WTC11 (cell line): ENCODE results near the gene LRRC8D. TPM values are rescaled to one million over a fixed set of nuclear protein-coding genes. Genes with fewer than 3 reads are reported as not detected.

ENCODE experiments used
- ATAC-seq: fragments of 200-7000 bp; cut with Tn5 transposase; 2 replicates; pipeline ENCODE4 v1.10.0; 2021; ENCODE audit warnings: mild to moderate bottlenecking, moderate library complexity
- CTCF ChIA-PET: fragments of 300-600 bp; sonication (Branson Sonifier 250); formaldehyde crosslinking; loops from one replicate; lab custom pipeline; 2021; ENCODE audit warnings: antibody characterized with exemption; lab: Charles Lee
- POLR2A ChIA-PET: fragments of 350-600 bp; sonication (Branson Sonifier 250); formaldehyde crosslinking; loops from one replicate; lab custom pipeline; 2021; ENCODE audit warnings: antibody characterized with exemption; lab: Charles Lee
- DNase-seq: peaks from one replicate; pipeline ENCODE4 v3.0.0; 2021; ENCODE audit warnings: low spot score
- H3K27ac Mint-ChIP-seq: 2 replicates; pipeline ENCODE4 v1.8.0; 2021; ENCODE audit warnings: mixed read lengths
- H3K27me3 Mint-ChIP-seq: 2 replicates; pipeline ENCODE4 v1.8.0; 2021; ENCODE audit warnings: low read depth, mild to moderate bottlenecking, moderate library complexity, mixed read lengths
- H3K36me3 Mint-ChIP-seq: 2 replicates; pipeline ENCODE4 v1.8.0; 2021; ENCODE audit warnings: mixed read lengths
- H3K4me1 Mint-ChIP-seq: 2 replicates; pipeline ENCODE4 v1.8.0; 2022; ENCODE audit warnings: mixed read lengths
- H3K4me3 Mint-ChIP-seq: 2 replicates; pipeline ENCODE4 v1.8.0; 2021; ENCODE audit warnings: mild to moderate bottlenecking, moderate library complexity, mixed read lengths
- H3K9me3 Mint-ChIP-seq: 2 replicates; pipeline ENCODE4 v1.8.0; 2021; ENCODE audit warnings: mixed read lengths
- ATF1 ChIP-seq: sonication (generic); formaldehyde crosslinking; IDR thresholded peaks from 2 replicates; pipeline ENCODE4 v1.8.1; 2023; ENCODE audit warnings: mild to moderate bottlenecking, moderate library complexity, missing genetic modification reagents
- CREB1 ChIP-seq: sonication (generic); formaldehyde crosslinking; IDR thresholded peaks from 2 replicates; pipeline ENCODE4 v1.8.0; 2023; ENCODE audit warnings: mild to moderate bottlenecking, missing genetic modification reagents
- E2F4 ChIP-seq: sonication (generic); formaldehyde crosslinking; IDR thresholded peaks from 2 replicates; pipeline ENCODE4 v1.8.1; 2022; ENCODE audit warnings: low read depth, mild to moderate bottlenecking, moderate library complexity, missing genetic modification reagents, borderline replicate concordance
- ELF4 ChIP-seq: sonication (generic); formaldehyde crosslinking; IDR thresholded peaks from 2 replicates; pipeline ENCODE4 v1.8.1; 2022; ENCODE audit warnings: low read depth, mild to moderate bottlenecking, moderate library complexity, missing genetic modification reagents
- ETV6 ChIP-seq: sonication (generic); formaldehyde crosslinking; IDR thresholded peaks from 2 replicates; pipeline ENCODE4 v1.8.1; 2022; ENCODE audit warnings: mild to moderate bottlenecking, missing genetic modification reagents
- GABPB1 ChIP-seq: sonication (generic); formaldehyde crosslinking; IDR thresholded peaks from 2 replicates; pipeline ENCODE4 v1.8.1; 2023; ENCODE audit warnings: mild to moderate bottlenecking, missing genetic modification reagents
- IRF2 ChIP-seq: sonication (generic); formaldehyde crosslinking; IDR thresholded peaks from 2 replicates; pipeline ENCODE4 v1.8.0; 2022; ENCODE audit warnings: low read depth, missing genetic modification reagents, borderline replicate concordance
- JUN ChIP-seq: sonication (generic); formaldehyde crosslinking; IDR thresholded peaks from 2 replicates; pipeline ENCODE4 v1.8.0; 2023; ENCODE audit warnings: mild to moderate bottlenecking, missing genetic modification reagents
- KAT7 ChIP-seq: sonication (generic); formaldehyde crosslinking; IDR thresholded peaks from 2 replicates; pipeline ENCODE4 v1.8.1; 2023; ENCODE audit warnings: missing genetic modification reagents, mild to moderate bottlenecking, borderline replicate concordance
- PRRX2 ChIP-seq: fragments of 250-450 bp; sonication (Bioruptor Pico); IDR thresholded peaks from 2 replicates; pipeline ENCODE4 v1.8.0; 2021; ENCODE audit warnings: mild to moderate bottlenecking
- USF2 ChIP-seq: sonication (generic); formaldehyde crosslinking; IDR thresholded peaks from 2 replicates; pipeline ENCODE4 v1.8.1; 2023; ENCODE audit warnings: mild to moderate bottlenecking, missing genetic modification reagents, moderate library complexity
- ZNF121 ChIP-seq: sonication (generic); formaldehyde crosslinking; IDR thresholded peaks from 2 replicates; pipeline ENCODE4 v1.8.0; 2023; ENCODE audit warnings: missing genetic modification reagents
- ZNF138 ChIP-seq: sonication (generic); formaldehyde crosslinking; conservative IDR thresholded peaks from 2 replicates; pipeline ENCODE4 v1.8.1; 2022; ENCODE audit warnings: mild to moderate bottlenecking, moderate library complexity, missing genetic modification reagents
- ZNF396 ChIP-seq: fragments of 250-450 bp; sonication (Bioruptor Pico); IDR thresholded peaks from 2 replicates; pipeline ENCODE4 v1.8.0; 2021; ENCODE audit warnings: mild to moderate bottlenecking, moderate library complexity, borderline replicate concordance
- total RNA-seq: library from RNA; stranded (reverse); gene quantifications from 3 replicates; pipeline ENCODE4 v1.2.3, GENCODE V29; 2021
- TF ChIP-seq, protein P1 (sequence below): sonication (generic); formaldehyde crosslinking; IDR thresholded peaks from 2 replicates; pipeline ENCODE4 v1.8.1; 2022; ENCODE audit warnings: missing genetic modification reagents, borderline replicate concordance
- TF ChIP-seq, protein P2 (sequence below): sonication (generic); formaldehyde crosslinking; IDR thresholded peaks from 2 replicates; pipeline ENCODE4 v1.8.0; 2022; ENCODE audit warnings: mild to moderate bottlenecking, missing genetic modification reagents
- TF ChIP-seq, protein P3 (sequence below): fragments of 250-450 bp; sonication (Bioruptor Pico); IDR thresholded peaks from 2 replicates; pipeline ENCODE4 v2.1.2; 2022; ENCODE audit warnings: mild to moderate bottlenecking, moderate library complexity
- TF ChIP-seq, protein P4 (sequence below): fragments of 250-450 bp; sonication (Bioruptor Pico); IDR thresholded peaks from 2 replicates; pipeline ENCODE4 v1.9.0; 2021; ENCODE audit warnings: mild to moderate bottlenecking, borderline replicate concordance

Gene LRRC8D
- total RNA-seq, 1 experiment from 2014 or later: 42.6 TPM

DNA sequence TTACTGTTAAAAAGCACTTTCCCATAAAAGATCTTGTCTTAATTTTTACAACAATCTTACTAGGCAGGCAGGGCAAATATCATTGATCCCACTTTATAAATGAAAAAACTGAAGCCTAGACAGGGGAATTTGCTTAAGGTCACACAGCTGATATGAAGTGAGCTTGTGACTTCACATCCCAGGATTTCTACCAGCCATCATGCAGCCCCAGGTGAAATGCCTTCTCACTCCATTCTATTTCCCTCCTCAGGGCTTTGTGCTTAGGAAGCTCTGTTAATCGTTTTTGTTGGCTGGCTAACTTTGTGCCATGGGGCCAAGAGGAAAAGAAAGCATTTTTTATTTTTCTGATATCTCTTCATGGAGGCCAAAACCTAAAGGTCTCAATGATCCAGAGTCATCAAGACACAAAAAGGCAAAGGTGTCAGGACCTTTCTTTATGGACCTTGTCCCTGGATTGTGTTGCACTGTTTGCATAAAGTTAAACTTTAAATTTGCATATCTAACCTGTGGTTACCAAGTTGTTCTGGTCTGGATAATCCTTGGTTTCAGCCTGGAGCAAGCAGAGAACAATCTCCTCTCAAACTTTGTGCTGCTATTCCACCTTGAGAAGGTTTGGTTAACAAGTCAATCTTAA is 129.3 kb downstream of the LRRC8D start (continued):
- TF ChIP-seq, protein P1, sequence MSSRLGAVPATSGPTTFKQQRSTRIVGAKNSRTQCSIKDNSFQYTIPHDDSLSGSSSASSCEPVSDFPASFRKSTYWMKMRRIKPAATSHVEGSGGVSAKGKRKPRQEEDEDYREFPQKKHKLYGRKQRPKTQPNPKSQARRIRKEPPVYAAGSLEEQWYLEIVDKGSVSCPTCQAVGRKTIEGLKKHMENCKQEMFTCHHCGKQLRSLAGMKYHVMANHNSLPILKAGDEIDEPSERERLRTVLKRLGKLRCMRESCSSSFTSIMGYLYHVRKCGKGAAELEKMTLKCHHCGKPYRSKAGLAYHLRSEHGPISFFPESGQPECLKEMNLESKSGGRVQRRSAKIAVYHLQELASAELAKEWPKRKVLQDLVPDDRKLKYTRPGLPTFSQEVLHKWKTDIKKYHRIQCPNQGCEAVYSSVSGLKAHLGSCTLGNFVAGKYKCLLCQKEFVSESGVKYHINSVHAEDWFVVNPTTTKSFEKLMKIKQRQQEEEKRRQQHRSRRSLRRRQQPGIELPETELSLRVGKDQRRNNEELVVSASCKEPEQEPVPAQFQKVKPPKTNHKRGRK: no peak
- TF ChIP-seq CREB1 (CRISPR knock-in tag): no peak
- TF ChIP-seq, protein P2, sequence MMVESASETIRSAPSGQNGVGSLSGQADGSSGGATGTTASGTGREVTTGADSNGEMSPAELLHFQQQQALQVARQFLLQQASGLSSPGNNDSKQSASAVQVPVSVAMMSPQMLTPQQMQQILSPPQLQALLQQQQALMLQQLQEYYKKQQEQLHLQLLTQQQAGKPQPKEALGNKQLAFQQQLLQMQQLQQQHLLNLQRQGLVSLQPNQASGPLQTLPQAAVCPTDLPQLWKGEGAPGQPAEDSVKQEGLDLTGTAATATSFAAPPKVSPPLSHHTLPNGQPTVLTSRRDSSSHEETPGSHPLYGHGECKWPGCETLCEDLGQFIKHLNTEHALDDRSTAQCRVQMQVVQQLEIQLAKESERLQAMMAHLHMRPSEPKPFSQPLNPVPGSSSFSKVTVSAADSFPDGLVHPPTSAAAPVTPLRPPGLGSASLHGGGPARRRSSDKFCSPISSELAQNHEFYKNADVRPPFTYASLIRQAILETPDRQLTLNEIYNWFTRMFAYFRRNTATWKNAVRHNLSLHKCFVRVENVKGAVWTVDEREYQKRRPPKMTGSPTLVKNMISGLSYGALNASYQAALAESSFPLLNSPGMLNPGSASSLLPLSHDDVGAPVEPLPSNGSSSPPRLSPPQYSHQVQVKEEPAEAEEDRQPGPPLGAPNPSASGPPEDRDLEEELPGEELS (CRISPR knock-in tag): no peak
- no peak for TF ChIP-seq ETV6 (CRISPR knock-in tag)
- no peak for TF ChIP-seq PRRX2
- no peak for TF ChIP-seq IRF2 (CRISPR knock-in tag)
- TF ChIP-seq ELF4: no peak
- TF ChIP-seq ATF1 (CRISPR knock-in tag): no peak
- TF ChIP-seq ZNF138: no peak
- no peak for TF ChIP-seq KAT7
- TF ChIP-seq, all 79 proteins: peak for 0

- Mint-ChIP-seq H3K27ac (no peak overlapping the region), H3K4me3 (no peak overlapping the region), H3K4me1 (peaks cover 43% of the 10 kb centered on the region), H3K27me3 (no peaks in the 10 kb centered on the region), H3K9me3 (no peaks in the 10 kb centered on the region), H3K36me3 (no peaks in the 10 kb centered on the region)
- TF ChIP-seq ZNF121 (CRISPR knock-in tag) (peak; percentile 78; the same call in 1 of the 2 replicates), JUN (no peak)
- DNase-seq (no peak), ATAC-seq (no peak)
- ChIA-PET POLR2A (interaction anchor here (0.7 kb wide), 1 partner anchor 13 kb away, joined by 4 read pairs; no protein-coding TSS in a partner anchor), CTCF (interaction anchor here (0.6 to 1.4 kb wide), 6 partner anchors 92 to 756 kb away, joined by 3 to 9 read pairs (median 4); no protein-coding TSS in a partner anchor)
These were observed 129.9 kb downstream of the LRRC8D start for GRCh38 chr1:89950703-89951102.

DNA sequence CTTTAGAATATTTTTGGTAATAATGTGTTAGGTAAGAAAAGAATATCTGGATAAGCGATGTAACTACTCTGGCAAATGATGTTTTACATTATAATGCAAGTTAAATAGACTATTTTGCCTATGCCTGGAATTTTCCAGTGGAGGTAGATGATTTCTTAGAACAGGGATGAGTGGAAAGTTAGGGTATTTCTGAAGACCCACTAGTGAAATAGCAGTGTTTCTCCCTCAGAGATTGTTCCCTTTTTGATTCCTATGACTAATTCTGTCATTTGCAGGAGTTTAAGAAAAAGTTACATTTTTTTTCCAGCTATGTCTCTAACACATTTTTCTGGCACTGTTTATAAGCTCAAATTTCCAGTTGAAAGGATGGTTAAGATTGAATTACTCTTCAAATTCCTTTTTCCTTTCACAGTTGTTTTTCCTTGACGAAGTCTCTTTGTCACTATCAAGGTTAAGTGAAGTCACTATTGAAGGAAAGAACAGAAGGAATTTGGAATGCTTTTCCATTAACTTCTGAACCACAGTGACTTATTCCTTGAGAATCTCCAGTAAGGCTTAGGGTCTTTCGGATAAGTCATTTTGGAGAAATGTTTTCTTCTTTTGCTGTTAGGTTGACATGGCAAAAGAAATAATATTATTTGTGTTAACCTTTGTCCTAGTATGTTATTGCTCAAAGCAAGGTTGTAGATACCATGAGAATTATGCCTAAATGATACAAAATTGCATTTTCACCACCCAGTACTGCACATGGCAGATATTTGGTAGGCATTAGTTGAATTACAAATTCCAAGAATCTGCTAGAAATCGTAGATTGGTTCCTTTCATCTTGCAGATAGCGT is 131.2 kb downstream of the LRRC8D start:
- DNase-seq (no peak), ATAC-seq (no peak)
- H3K27me3 Mint-ChIP-seq: no peaks in the 10 kb centered on the region
- ChIA-PET POLR2A (interaction anchor here (0.7 kb wide), 1 partner anchor 32 kb away, joined by 4 read pairs; no protein-coding TSS in a partner anchor), CTCF (interaction anchor here (1.4 kb wide), 1 partner anchor 189 kb away, joined by 3 read pairs; no protein-coding TSS in a partner anchor)
- H3K36me3 Mint-ChIP-seq: no peaks in the 10 kb centered on the region
- H3K4me3 Mint-ChIP-seq: no peak overlapping the region
- peaks cover 50% of the 10 kb centered on the region for H3K4me1 Mint-ChIP-seq
- H3K27ac Mint-ChIP-seq: peak overlapping the region; percentile 9; the same call in 1 of the 2 replicates
- H3K9me3 Mint-ChIP-seq: no peaks in the 10 kb centered on the region
- TF ChIP-seq GABPB1 (CRISPR knock-in tag) (no peak), USF2 (CRISPR knock-in tag) (no peak), ZNF396 (no peak), ATF1 (CRISPR knock-in tag) (no peak), E2F4 (CRISPR knock-in tag) (no peak)
- TF ChIP-seq, protein P3, sequence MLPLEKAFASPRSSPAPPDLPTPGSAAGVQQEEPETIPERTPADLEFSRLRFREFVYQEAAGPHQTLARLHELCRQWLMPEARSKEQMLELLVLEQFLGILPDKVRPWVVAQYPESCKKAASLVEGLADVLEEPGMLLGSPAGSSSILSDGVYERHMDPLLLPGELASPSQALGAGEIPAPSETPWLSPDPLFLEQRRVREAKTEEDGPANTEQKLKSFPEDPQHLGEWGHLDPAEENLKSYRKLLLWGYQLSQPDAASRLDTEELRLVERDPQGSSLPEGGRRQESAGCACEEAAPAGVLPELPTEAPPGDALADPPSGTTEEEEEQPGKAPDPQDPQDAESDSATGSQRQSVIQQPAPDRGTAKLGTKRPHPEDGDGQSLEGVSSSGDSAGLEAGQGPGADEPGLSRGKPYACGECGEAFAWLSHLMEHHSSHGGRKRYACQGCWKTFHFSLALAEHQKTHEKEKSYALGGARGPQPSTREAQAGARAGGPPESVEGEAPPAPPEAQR (CRISPR knock-in tag): no peak
- TF ChIP-seq, protein P4, sequence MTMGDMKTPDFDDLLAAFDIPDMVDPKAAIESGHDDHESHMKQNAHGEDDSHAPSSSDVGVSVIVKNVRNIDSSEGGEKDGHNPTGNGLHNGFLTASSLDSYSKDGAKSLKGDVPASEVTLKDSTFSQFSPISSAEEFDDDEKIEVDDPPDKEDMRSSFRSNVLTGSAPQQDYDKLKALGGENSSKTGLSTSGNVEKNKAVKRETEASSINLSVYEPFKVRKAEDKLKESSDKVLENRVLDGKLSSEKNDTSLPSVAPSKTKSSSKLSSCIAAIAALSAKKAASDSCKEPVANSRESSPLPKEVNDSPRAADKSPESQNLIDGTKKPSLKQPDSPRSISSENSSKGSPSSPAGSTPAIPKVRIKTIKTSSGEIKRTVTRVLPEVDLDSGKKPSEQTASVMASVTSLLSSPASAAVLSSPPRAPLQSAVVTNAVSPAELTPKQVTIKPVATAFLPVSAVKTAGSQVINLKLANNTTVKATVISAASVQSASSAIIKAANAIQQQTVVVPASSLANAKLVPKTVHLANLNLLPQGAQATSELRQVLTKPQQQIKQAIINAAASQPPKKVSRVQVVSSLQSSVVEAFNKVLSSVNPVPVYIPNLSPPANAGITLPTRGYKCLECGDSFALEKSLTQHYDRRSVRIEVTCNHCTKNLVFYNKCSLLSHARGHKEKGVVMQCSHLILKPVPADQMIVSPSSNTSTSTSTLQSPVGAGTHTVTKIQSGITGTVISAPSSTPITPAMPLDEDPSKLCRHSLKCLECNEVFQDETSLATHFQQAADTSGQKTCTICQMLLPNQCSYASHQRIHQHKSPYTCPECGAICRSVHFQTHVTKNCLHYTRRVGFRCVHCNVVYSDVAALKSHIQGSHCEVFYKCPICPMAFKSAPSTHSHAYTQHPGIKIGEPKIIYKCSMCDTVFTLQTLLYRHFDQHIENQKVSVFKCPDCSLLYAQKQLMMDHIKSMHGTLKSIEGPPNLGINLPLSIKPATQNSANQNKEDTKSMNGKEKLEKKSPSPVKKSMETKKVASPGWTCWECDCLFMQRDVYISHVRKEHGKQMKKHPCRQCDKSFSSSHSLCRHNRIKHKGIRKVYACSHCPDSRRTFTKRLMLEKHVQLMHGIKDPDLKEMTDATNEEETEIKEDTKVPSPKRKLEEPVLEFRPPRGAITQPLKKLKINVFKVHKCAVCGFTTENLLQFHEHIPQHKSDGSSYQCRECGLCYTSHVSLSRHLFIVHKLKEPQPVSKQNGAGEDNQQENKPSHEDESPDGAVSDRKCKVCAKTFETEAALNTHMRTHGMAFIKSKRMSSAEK (CRISPR knock-in tag): no peak
